Fibroblast of lung (primary cell): Measurements from ENCODE around the gene HCST. TPM values are rescaled to one million over a fixed set of nuclear protein-coding genes. Genes with fewer than 3 reads are reported as not detected.

Source experiments
- DNase-seq, 2 donors: peaks; one replicate each; pipeline versions ENCODE4 v3.0.0 to v3.0.0-alpha.2; 2010; ENCODE audit warnings: low read depth in 2 of 2
- H2AFZ ChIP-seq: 2 replicates; pipeline ENCODE4 v1.5.1; 2012; ENCODE audit warnings: low read length, control low read depth, inconsistent platforms
- H3K27ac ChIP-seq: 2 replicates; pipeline ENCODE4 v1.5.1; 2011; ENCODE audit warnings: low read length, control low read depth; ENCODE audit not compliant: insufficient read depth
- H3K27me3 ChIP-seq: 2 replicates; pipeline ENCODE4 v1.5.1; 2011; ENCODE audit warnings: mild to moderate bottlenecking, low read length; ENCODE audit not compliant: control insufficient read depth, insufficient read depth
- H3K36me3 ChIP-seq: 2 replicates; pipeline ENCODE4 v1.5.1; 2011; ENCODE audit warnings: low read length; ENCODE audit not compliant: control insufficient read depth, insufficient read depth
- H3K4me1 ChIP-seq: 2 replicates; pipeline ENCODE4 v1.5.1; 2011; ENCODE audit warnings: low read length; ENCODE audit not compliant: control insufficient read depth, insufficient read depth; ENCODE audit errors: extremely low read depth
- H3K4me2 ChIP-seq: 2 replicates; pipeline ENCODE4 v1.5.1; 2011; ENCODE audit warnings: low read length, control low read depth; ENCODE audit not compliant: insufficient read depth; ENCODE audit errors: extremely low read depth
- H3K4me3 ChIP-seq, 4 experiments: fragments of 200-600 bp in 1 of 4; sonication (generic) in 1 of 4; replicated peaks in 1 of 4; 2 replicates each; pipeline ENCODE4 v1.5.1; 2011 to 2016; ENCODE audit warnings: low read length in 4 of 4, low read depth in 3 of 4, mild to moderate bottlenecking in 3 of 4, control low read depth in 2 of 4, inconsistent platforms in 1 of 4, mixed read lengths in 1 of 4; ENCODE audit not compliant: insufficient read depth in 1 of 4; ENCODE audit errors: control extremely low read depth in 1 of 4
- H3K79me2 ChIP-seq: 2 replicates; pipeline ENCODE4 v1.5.1; 2012; ENCODE audit warnings: mild to moderate bottlenecking, low read length, inconsistent platforms; ENCODE audit not compliant: control insufficient read depth, insufficient read depth
- H3K9ac ChIP-seq: 2 replicates; pipeline ENCODE4 v1.5.1; 2011; ENCODE audit warnings: mild to moderate bottlenecking, low read length, control low read depth; ENCODE audit not compliant: insufficient read depth
- H3K9me3 ChIP-seq: 2 replicates; pipeline ENCODE4 v1.5.1; 2012; ENCODE audit warnings: low read depth, low read length; ENCODE audit not compliant: control insufficient read depth, insufficient read depth
- H4K20me1 ChIP-seq: 2 replicates; pipeline ENCODE4 v1.5.1; 2011; ENCODE audit warnings: low read length; ENCODE audit not compliant: control insufficient read depth, insufficient read depth; ENCODE audit errors: extremely low read depth
- EZH2 ChIP-seq: IDR thresholded peaks from 2 replicates; pipeline ENCODE4 v1.5.1; 2012; ENCODE audit warnings: low read length, control low read depth, mild to moderate bottlenecking; ENCODE audit errors: missing control alignments
- polyA plus RNA-seq, 2 donors: library from polyadenylated mRNA; depleted of rRNA in 1 of 2; stranded (reverse) in 1 of 2; unstranded in 1 of 2; fragments of >200 nt; gene quantifications; 2 replicates each; pipeline ENCODE4 v1.2.1, GENCODE V29; 2011 to 2012; ENCODE audit warnings: missing spikeins in 1 of 2
- total RNA-seq: library from RNA; depleted of rRNA; stranded (reverse); fragments of >200 nt; gene quantifications from 2 replicates; pipeline ENCODE4 v1.2.1, GENCODE V29; 2014
- TF ChIP-seq, protein P1 (sequence below), 2 donors: IDR thresholded peaks in 1 of 2; conservative IDR thresholded peaks in 1 of 2; 1 replicate in 1 of 2; 2 replicates in 1 of 2; pipeline ENCODE4 v1.5.1; 2011 to 2012; ENCODE audit warnings: low read length in 2 of 2, control low read depth in 1 of 2, inconsistent platforms in 1 of 2, low read depth in 1 of 2, mild to moderate bottlenecking in 1 of 2

The HCST gene
- total and polyA plus RNA-seq, 2 donors (not counting 1 experiment from before 2014, with no cell fraction given): 0.14 to 2.0 TPM

DNA sequence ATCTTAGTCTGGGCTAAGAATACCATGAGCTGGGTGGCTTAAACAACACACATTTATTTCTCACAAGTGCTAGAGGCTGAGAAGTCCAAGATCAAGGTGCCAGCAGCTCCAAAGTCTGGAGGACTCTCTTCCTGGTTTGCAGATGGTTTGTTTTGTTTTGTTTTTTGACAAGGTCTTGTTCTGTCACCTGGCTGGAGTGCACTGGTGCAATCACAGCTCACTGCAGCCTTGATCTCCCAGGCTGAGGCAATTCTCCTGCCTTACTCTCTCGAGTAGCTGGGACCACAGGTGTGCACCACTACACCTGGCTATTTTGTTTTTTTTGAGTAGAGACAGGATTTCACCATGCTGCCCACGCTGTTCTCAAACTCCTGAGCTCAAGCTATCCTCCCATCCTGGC is 18.4 kb upstream of the HCST start:
- TF ChIP-seq, protein P1, sequence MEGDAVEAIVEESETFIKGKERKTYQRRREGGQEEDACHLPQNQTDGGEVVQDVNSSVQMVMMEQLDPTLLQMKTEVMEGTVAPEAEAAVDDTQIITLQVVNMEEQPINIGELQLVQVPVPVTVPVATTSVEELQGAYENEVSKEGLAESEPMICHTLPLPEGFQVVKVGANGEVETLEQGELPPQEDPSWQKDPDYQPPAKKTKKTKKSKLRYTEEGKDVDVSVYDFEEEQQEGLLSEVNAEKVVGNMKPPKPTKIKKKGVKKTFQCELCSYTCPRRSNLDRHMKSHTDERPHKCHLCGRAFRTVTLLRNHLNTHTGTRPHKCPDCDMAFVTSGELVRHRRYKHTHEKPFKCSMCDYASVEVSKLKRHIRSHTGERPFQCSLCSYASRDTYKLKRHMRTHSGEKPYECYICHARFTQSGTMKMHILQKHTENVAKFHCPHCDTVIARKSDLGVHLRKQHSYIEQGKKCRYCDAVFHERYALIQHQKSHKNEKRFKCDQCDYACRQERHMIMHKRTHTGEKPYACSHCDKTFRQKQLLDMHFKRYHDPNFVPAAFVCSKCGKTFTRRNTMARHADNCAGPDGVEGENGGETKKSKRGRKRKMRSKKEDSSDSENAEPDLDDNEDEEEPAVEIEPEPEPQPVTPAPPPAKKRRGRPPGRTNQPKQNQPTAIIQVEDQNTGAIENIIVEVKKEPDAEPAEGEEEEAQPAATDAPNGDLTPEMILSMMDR (conservative IDR thresholded peaks at IDR 0.05 in 1 of 2, IDR thresholded peaks at IDR 0.05 in 1 of 2; ENCODE audit: low read depth in 1 of 2, low read length in 2 of 2): no peak
- TF ChIP-seq EZH2: no peak
- no peaks in the 10 kb centered on the region for H3K36me3 ChIP-seq

GRCh38 chr19:35885225-35885738 is 17.0 kb upstream of the HCST start:
- Histone ChIP-seq H3K9ac (no peak overlapping the region), H2AFZ (no peak overlapping the region), H3K27ac (no peak overlapping the region), H3K9me3 (no peaks in the 10 kb centered on the region), H3K79me2 (no peaks in the 10 kb centered on the region), H3K27me3 (no peaks in the 10 kb centered on the region), H3K4me1 (no peaks in the 10 kb centered on the region), H4K20me1 (no peaks in the 10 kb centered on the region), H3K4me2 (no peak overlapping the region), H3K4me3 (no peak overlapping the region), H3K36me3 (peaks cover 8% of the 10 kb centered on the region)
- DNase-seq: no peak
- TF ChIP-seq EZH2: no peak
- TF ChIP-seq, protein P1 (conservative IDR thresholded peaks at IDR 0.05 in 1 of 2, IDR thresholded peaks at IDR 0.05 in 1 of 2; ENCODE audit: low read depth in 1 of 2, low read length in 2 of 2): no peak

More for the DNA sequence above, 18.4 kb upstream of the HCST start:
- Histone ChIP-seq H4K20me1 (no peaks in the 10 kb centered on the region), H3K4me1 (no peaks in the 10 kb centered on the region), H2AFZ (no peak overlapping the region), H3K27me3 (no peaks in the 10 kb centered on the region), H3K4me3 (no peak overlapping the region), H3K79me2 (no peaks in the 10 kb centered on the region), H3K9me3 (no peaks in the 10 kb centered on the region), H3K4me2 (no peak overlapping the region), H3K27ac (no peak overlapping the region), H3K9ac (no peak overlapping the region)
- DNase-seq: no peak

- H3K4me1 ChIP-seq: no peaks in the 10 kb centered on the region
- no peak overlapping the region for H3K4me3 ChIP-seq
- H4K20me1 ChIP-seq: no peaks in the 10 kb centered on the region
- H3K9ac ChIP-seq: no peak overlapping the region
- TF ChIP-seq EZH2: no peak
- TF ChIP-seq, protein P1 (conservative IDR thresholded peaks at IDR 0.05 in 1 of 2, IDR thresholded peaks at IDR 0.05 in 1 of 2; ENCODE audit: low read depth in 1 of 2, low read length in 2 of 2): no peak
- H3K4me2 ChIP-seq: no peak overlapping the region
- H3K27ac ChIP-seq: no peak overlapping the region
- H3K36me3 ChIP-seq: peaks cover 8% of the 10 kb centered on the region
- H3K27me3 ChIP-seq: no peaks in the 10 kb centered on the region
- H2AFZ ChIP-seq: no peak overlapping the region
- H3K9me3 ChIP-seq: no peaks in the 10 kb centered on the region
- no peak for DNase-seq
- H3K79me2 ChIP-seq: no peaks in the 10 kb centered on the region
Observed at GRCh38 chr19:35885904-35886303, 16.4 kb upstream of the HCST start.
